Osteocyte (in vitro differentiated cells): ENCODE results near the gene CRYBG1. TPM values are rescaled to one million over a fixed set of nuclear protein-coding genes. Genes with fewer than 3 reads are reported as not detected.
A peak's percentile ranks its signal among the peaks of the same experiment; 100 is the strongest.

ENCODE experiments used
- DNase-seq: peaks from one replicate; pipeline ENCODE4 v3.0.0; 2021; ENCODE audit warnings: mixed read lengths; ENCODE audit not compliant: unreplicated experiment; ENCODE audit errors: extremely low spot score
- H3K27ac Mint-ChIP-seq: one replicate; pipeline ENCODE4 v1.8.0; 2021; ENCODE audit warnings: mild to moderate bottlenecking, mixed read lengths; ENCODE audit not compliant: unreplicated experiment
- H3K27me3 Mint-ChIP-seq: one replicate; pipeline ENCODE4 v1.8.0; 2021; ENCODE audit warnings: mixed read lengths; ENCODE audit not compliant: unreplicated experiment
- H3K36me3 Mint-ChIP-seq: one replicate; pipeline ENCODE4 v1.8.0; 2021; ENCODE audit warnings: mixed read lengths; ENCODE audit not compliant: unreplicated experiment
- H3K4me1 Mint-ChIP-seq: one replicate; pipeline ENCODE4 v1.8.0; 2021; ENCODE audit warnings: mixed read lengths; ENCODE audit not compliant: unreplicated experiment
- H3K4me3 Mint-ChIP-seq: one replicate; pipeline ENCODE4 v1.8.0; 2021; ENCODE audit warnings: mild to moderate bottlenecking, moderate library complexity, mixed read lengths; ENCODE audit not compliant: unreplicated experiment
- H3K9me3 Mint-ChIP-seq: one replicate; pipeline ENCODE4 v1.8.0; 2021; ENCODE audit warnings: mixed read lengths; ENCODE audit not compliant: unreplicated experiment
- total RNA-seq: library from RNA; stranded (reverse); gene quantifications from 2 replicates; pipeline ENCODE4 v1.2.1, GENCODE V29; 2021
- TF ChIP-seq, protein P1 (sequence below): fragments of 200-600 bp; sonication (generic); IDR thresholded peaks from 2 replicates; pipeline ENCODE4 v1.5.0; 2021; ENCODE audit warnings: antibody characterized with exemption, mild to moderate bottlenecking, moderate library complexity

CRYBG1 gene
- total RNA-seq, 1 donor from 2014 or later, result 2.4 TPM

DNA sequence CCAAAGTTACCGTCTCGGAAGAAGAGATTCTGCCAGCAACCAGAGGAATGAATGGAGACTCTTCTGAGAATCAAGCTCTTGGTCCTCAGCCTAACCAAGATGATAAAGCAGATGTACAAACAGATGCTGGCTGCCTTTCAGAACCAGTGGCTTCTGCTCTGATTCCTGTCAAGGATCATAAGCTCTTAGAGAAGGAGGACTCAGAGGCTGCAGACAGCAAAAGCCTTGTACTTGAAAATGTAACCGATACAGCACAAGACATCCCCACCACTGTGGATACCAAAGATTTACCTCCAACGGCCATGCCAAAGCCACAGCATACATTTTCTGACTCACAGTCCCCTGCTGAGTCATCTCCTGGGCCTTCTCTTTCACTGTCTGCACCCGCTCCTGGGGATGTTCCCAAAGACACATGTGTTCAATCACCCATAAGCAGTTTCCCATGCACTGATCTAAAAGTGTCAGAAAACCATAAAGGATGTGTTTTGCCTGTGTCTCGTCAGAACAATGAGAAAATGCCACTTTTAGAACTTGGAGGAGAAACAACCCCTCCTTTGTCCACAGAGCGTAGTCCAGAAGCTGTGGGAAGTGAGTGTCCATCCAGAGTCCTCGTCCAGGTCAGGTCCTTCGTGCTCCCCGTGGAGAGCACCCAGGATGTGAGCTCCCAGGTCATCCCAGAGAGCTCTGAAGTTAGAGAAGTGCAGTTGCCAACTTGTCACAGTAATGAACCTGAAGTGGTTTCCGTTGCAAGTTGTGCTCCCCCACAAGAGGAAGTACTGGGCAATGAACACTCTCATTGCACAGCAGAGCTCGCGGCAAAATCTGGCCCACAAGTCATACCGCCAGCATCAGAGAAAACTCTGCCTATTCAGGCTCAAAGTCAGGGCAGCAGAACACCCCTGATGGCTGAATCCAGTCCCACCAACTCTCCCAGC is 159.2 kb downstream of the CRYBG1 start:
- TF ChIP-seq, protein P1, sequence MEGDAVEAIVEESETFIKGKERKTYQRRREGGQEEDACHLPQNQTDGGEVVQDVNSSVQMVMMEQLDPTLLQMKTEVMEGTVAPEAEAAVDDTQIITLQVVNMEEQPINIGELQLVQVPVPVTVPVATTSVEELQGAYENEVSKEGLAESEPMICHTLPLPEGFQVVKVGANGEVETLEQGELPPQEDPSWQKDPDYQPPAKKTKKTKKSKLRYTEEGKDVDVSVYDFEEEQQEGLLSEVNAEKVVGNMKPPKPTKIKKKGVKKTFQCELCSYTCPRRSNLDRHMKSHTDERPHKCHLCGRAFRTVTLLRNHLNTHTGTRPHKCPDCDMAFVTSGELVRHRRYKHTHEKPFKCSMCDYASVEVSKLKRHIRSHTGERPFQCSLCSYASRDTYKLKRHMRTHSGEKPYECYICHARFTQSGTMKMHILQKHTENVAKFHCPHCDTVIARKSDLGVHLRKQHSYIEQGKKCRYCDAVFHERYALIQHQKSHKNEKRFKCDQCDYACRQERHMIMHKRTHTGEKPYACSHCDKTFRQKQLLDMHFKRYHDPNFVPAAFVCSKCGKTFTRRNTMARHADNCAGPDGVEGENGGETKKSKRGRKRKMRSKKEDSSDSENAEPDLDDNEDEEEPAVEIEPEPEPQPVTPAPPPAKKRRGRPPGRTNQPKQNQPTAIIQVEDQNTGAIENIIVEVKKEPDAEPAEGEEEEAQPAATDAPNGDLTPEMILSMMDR, result no peak
- H3K27me3 Mint-ChIP-seq, result no peaks in the 10 kb centered on the region
- DNase-seq, result no peak
- no peaks in the 10 kb centered on the region for H3K36me3 Mint-ChIP-seq
- no peak overlapping the region for H3K4me3 Mint-ChIP-seq
- peak overlapping the region; percentile 83 for H3K27ac Mint-ChIP-seq
- peaks cover 19% of the 10 kb centered on the region for H3K4me1 Mint-ChIP-seq
- no peaks in the 10 kb centered on the region for H3K9me3 Mint-ChIP-seq

DNA sequence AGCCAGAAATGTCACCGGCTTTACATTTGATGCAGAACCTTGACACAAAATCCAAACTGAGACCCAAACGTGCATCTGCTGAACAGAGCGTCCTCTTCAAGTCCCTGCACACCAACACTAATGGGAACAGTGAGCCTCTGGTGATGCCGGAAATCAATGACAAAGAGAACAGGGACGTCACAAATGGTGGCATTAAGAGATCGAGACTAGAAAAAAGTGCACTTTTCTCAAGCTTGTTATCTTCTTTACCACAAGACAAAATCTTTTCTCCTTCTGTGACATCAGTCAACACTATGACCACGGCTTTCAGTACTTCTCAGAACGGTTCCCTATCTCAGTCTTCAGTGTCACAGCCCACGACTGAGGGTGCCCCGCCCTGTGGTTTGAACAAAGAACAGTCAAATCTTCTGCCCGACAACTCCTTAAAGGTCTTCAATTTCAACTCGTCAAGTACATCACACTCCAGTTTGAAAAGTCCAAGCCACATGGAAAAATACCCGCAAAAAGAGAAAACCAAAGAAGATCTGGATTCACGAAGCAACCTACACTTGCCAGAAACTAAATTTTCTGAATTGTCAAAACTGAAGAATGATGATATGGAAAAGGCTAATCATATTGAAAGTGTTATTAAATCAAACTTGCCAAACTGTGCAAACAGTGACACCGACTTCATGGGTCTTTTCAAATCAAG is 160.3 kb downstream of the CRYBG1 start:
- Mint-ChIP-seq H3K4me3 (no peak overlapping the region), H3K27ac (no peak overlapping the region), H3K4me1 (peaks cover 24% of the 10 kb centered on the region), H3K36me3 (no peaks in the 10 kb centered on the region), H3K9me3 (no peaks in the 10 kb centered on the region), H3K27me3 (no peaks in the 10 kb centered on the region)
- TF ChIP-seq, protein P1, result no peak
- DNase-seq, result no peak

GRCh38 chr6:106522562-106523250 is 162.2 kb downstream of the CRYBG1 start:
- Mint-ChIP-seq H3K9me3 (no peaks in the 10 kb centered on the region), H3K27me3 (no peaks in the 10 kb centered on the region), H3K36me3 (no peaks in the 10 kb centered on the region), H3K4me3 (no peak overlapping the region), H3K27ac (no peak overlapping the region), H3K4me1 (peaks cover 24% of the 10 kb centered on the region)
- DNase-seq, result no peak
- TF ChIP-seq, protein P1, result no peak

GRCh38 chr6:106525107-106525881 is 164.8 kb downstream of the CRYBG1 start:
- DNase-seq, result no peak
- Mint-ChIP-seq H3K9me3 (no peaks in the 10 kb centered on the region), H3K27me3 (no peaks in the 10 kb centered on the region), H3K4me1 (peaks cover 24% of the 10 kb centered on the region), H3K4me3 (no peak overlapping the region), H3K36me3 (no peaks in the 10 kb centered on the region), H3K27ac (peak overlapping the region; percentile 10)
- TF ChIP-seq, protein P1, result no peak
